Suprapubic skin (tissue), 4 donors: ENCODE data around the gene DLGAP4.

Source experiments
- CTCF ChIP-seq, 2 donors: fragments of 200-600 bp in 1 of 2; fragments of 450-650 bp in 1 of 2; sonication (generic) in 1 of 2; IDR thresholded peaks; one replicate each; pipeline ENCODE4 v1.5.1; 2016 to 2019; ENCODE audit warnings: antibody characterized with exemption in 2 of 2, mild to moderate bottlenecking in 1 of 2, moderate library complexity in 1 of 2
- EP300 ChIP-seq: sonication (generic); formaldehyde crosslinking; IDR thresholded peaks from one replicate; pipeline ENCODE4 v1.6.1; 2017; ENCODE audit warnings: antibody characterized with exemption
- POLR2AphosphoS5 ChIP-seq, 3 donors: sonication (generic); formaldehyde crosslinking; IDR thresholded peaks; one replicate each; pipeline ENCODE4 v1.6.1; 2017; ENCODE audit warnings: antibody characterized with exemption in 3 of 3

- TF ChIP-seq CTCF (IDR thresholded peaks at IDR 0.05) (no peak), POLR2AphosphoS5 (IDR thresholded peaks at IDR 0.05) (no peak), EP300 (no peak)
Measured at GRCh38 chr20:36331209-36331608, 25.1 kb downstream of the DLGAP4 start.
